Smooth muscle cell (in vitro differentiated cells): ENCODE measurements around the gene PI16. TPM values are rescaled to one million over a fixed set of nuclear protein-coding genes. Genes with fewer than 3 reads are reported as not detected.
A peak's percentile ranks its signal among the peaks of the same experiment; 100 is the strongest.

Experiments used
- DNase-seq: peaks from one replicate; lab custom pipeline; 2025; ENCODE audit not compliant: unreplicated experiment; lab: John Stamatoyannopoulos, UW
- H2AFZ ChIP-seq: fragments of 200-600 bp; sonication (generic); 2 replicates; pipeline ENCODE4 v1.6.0; 2016; ENCODE audit warnings: antibody characterized with exemption, low read depth, mild to moderate bottlenecking
- H3F3A ChIP-seq: fragments of 200-600 bp; sonication (generic); 2 replicates; pipeline ENCODE4 v1.6.0; 2017; ENCODE audit warnings: antibody characterized with exemption, low read depth
- H3K27ac ChIP-seq: fragments of 200-600 bp; sonication (generic); 2 replicates; pipeline ENCODE4 v1.5.1; 2016; ENCODE audit warnings: low read depth, mild to moderate bottlenecking
- H3K27me3 ChIP-seq: fragments of 200-600 bp; sonication (generic); 2 replicates; pipeline ENCODE4 v1.6.1; 2016; ENCODE audit warnings: low read depth, mild to moderate bottlenecking
- H3K36me3 ChIP-seq: fragments of 200-600 bp; sonication (generic); 2 replicates; pipeline ENCODE4 v1.5.1; 2016; ENCODE audit warnings: low read depth
- H3K4me1 ChIP-seq: fragments of 200-600 bp; sonication (generic); 2 replicates; pipeline ENCODE4 v1.5.1; 2016; ENCODE audit warnings: low read depth
- H3K4me2 ChIP-seq: fragments of 200-600 bp; sonication (generic); 2 replicates; pipeline ENCODE4 v1.6.0; 2016; ENCODE audit warnings: mild to moderate bottlenecking
- H3K4me3 ChIP-seq: fragments of 200-600 bp; sonication (generic); 2 replicates; pipeline ENCODE4 v1.5.1; 2016; ENCODE audit warnings: mild to moderate bottlenecking
- H3K79me2 ChIP-seq: fragments of 200-600 bp; sonication (generic); 2 replicates; pipeline ENCODE4 v1.6.0; 2016; ENCODE audit warnings: low read depth, mild to moderate bottlenecking
- H3K9ac ChIP-seq: fragments of 200-600 bp; sonication (generic); 2 replicates; pipeline ENCODE4 v1.6.0; 2016; ENCODE audit warnings: low read depth
- H3K9me3 ChIP-seq: fragments of 200-600 bp; sonication (generic); replicated peaks from 2 replicates; pipeline ENCODE4 v1.5.1; 2016; ENCODE audit warnings: low read depth
- H4K20me1 ChIP-seq: fragments of 200-600 bp; sonication (generic); 2 replicates; pipeline ENCODE4 v1.6.0; 2016; ENCODE audit warnings: low read depth
- WGBS: methylation state at CpG from one replicate; pipeline ENCODE4 v1.1.7; 2016; ENCODE audit warnings: low lambda C conversion rate; 5-methylcytosine and 5-hydroxymethylcytosine counted together
- polyA plus RNA-seq: library from polyadenylated mRNA; unstranded; fragments of >200 nt; fragmentation: Nextera tagmentation; extraction: Ambion mirVana; gene quantifications from 2 replicates; pipeline ENCODE4 v1.2.1, GENCODE V29; 2016
- total RNA-seq: library from RNA; depleted of rRNA; stranded (reverse); fragments of >200 nt; gene quantifications from 2 replicates; pipeline ENCODE4 v1.2.3, GENCODE V29; 2014
- TF ChIP-seq, protein P1 (sequence below): fragments of 200-600 bp; sonication (generic); IDR thresholded peaks from 2 replicates; pipeline ENCODE4 v1.5.1; 2017; ENCODE audit warnings: borderline replicate concordance, mild to moderate bottlenecking, antibody characterized with exemption; ENCODE audit not compliant: insufficient read depth, poor library complexity, severe bottlenecking

Gene PI16
- total and polyA plus RNA-seq, 2 experiments from 2014 or later = 1.2 to 9.6 TPM

- peak overlapping the region; percentile 70 for H3K4me2 ChIP-seq
- TF ChIP-seq, protein P1, sequence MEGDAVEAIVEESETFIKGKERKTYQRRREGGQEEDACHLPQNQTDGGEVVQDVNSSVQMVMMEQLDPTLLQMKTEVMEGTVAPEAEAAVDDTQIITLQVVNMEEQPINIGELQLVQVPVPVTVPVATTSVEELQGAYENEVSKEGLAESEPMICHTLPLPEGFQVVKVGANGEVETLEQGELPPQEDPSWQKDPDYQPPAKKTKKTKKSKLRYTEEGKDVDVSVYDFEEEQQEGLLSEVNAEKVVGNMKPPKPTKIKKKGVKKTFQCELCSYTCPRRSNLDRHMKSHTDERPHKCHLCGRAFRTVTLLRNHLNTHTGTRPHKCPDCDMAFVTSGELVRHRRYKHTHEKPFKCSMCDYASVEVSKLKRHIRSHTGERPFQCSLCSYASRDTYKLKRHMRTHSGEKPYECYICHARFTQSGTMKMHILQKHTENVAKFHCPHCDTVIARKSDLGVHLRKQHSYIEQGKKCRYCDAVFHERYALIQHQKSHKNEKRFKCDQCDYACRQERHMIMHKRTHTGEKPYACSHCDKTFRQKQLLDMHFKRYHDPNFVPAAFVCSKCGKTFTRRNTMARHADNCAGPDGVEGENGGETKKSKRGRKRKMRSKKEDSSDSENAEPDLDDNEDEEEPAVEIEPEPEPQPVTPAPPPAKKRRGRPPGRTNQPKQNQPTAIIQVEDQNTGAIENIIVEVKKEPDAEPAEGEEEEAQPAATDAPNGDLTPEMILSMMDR = no peak
- WGBS = 59% methylated on average over 5 of the region's 5 CpGs
Observed at GRCh38 chr6:36924778-36925374, 29.7 kb upstream of the PI16 start.

GRCh38 chr6:36925809-36926208 is 28.7 kb upstream of the PI16 start:
- H3K4me2 ChIP-seq = peak overlapping the region; percentile 20
- H3K36me3 ChIP-seq = no peaks in the 10 kb centered on the region
- H3K4me1 ChIP-seq = peaks cover 7% of the 10 kb centered on the region
- peak overlapping the region; percentile 78 for H3K27ac ChIP-seq
- no peaks in the 10 kb centered on the region for H3K27me3 ChIP-seq
- no peak overlapping the region for H2AFZ ChIP-seq
- no peak for DNase-seq
- H3F3A ChIP-seq = peaks cover 5% of the 10 kb centered on the region
- no peaks in the 10 kb centered on the region for H4K20me1 ChIP-seq
- TF ChIP-seq, protein P1 = no peak
- H3K9ac ChIP-seq = no peak overlapping the region
- no peaks in the 10 kb centered on the region for H3K79me2 ChIP-seq
- H3K4me3 ChIP-seq = no peak overlapping the region
- H3K9me3 ChIP-seq = no peaks in the 10 kb centered on the region
- 94% methylated on average over 4 of the region's 4 CpGs for WGBS

More at GRCh38 chr6:36924778-36925374, 29.7 kb upstream of the PI16 start:
- H3K36me3 ChIP-seq = no peaks in the 10 kb centered on the region
- no peaks in the 10 kb centered on the region for H3K27me3 ChIP-seq
- peak overlapping the region; percentile 41 for H3K9ac ChIP-seq
- no peaks in the 10 kb centered on the region for H3K79me2 ChIP-seq
- DNase-seq = no peak
- H3K9me3 ChIP-seq = no peaks in the 10 kb centered on the region
- peaks cover 5% of the 10 kb centered on the region for H3F3A ChIP-seq
- H3K4me3 ChIP-seq = no peak overlapping the region
- H3K27ac ChIP-seq = peak overlapping the region; percentile 78
- H4K20me1 ChIP-seq = no peaks in the 10 kb centered on the region
- no peak overlapping the region for H2AFZ ChIP-seq
- H3K4me1 ChIP-seq = peaks cover 7% of the 10 kb centered on the region

DNA sequence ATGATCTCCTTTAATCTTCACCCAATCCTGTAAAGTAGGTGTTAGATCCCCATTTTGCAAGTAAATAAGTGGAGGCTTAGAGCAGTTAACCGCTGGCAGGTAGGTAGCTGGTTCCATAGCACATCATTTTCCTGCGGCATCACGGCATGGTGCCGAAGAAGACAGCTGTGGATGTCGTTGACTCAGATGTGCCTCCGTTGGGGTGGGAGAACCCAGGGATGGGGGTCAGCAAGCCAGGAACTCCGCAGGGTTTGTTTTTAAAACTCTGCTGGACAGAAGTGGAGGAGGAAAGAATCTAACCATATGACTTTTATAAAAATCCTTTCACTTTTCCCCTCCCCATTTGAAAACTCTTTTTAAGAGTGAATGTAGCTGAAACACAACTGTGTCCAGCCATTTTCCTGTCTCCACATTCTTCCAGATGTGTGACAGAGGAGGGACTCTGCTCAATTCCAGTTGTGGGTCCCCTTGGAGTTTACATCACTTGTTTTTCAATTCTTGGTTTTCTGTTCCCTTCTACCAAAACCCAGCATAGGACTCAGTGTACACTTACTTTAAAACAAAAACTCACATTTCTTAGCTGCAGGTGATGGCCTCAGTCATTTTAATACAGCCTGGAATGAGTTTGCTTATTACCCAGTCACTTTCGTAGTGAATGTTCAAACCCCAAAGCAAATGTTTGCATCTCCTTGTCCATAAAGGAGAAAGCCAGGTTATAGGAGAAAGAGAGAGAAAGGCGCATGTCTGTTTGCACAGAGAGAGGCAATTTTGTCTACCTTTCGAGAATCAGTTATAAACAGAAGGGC is 27.6 kb upstream of the PI16 start:
- Histone ChIP-seq H3K27ac (peak overlapping the region; percentile 22), H3K9me3 (no peaks in the 10 kb centered on the region), H3K36me3 (no peaks in the 10 kb centered on the region), H3K9ac (no peak overlapping the region), H3K27me3 (no peaks in the 10 kb centered on the region), H3K4me3 (no peak overlapping the region), H3K79me2 (no peaks in the 10 kb centered on the region), H3K4me1 (peaks cover 7% of the 10 kb centered on the region), H3K4me2 (peak overlapping the region; percentile 58), H2AFZ (no peak overlapping the region), H4K20me1 (no peaks in the 10 kb centered on the region), H3F3A (peaks cover 5% of the 10 kb centered on the region)
- WGBS = 91% methylated on average over 10 of the region's 10 CpGs
- TF ChIP-seq, protein P1 = no peak
- no peak for DNase-seq
